H9 (cell line): Measurements from ENCODE around the gene MACROD1. TPM values are rescaled to one million over a fixed set of nuclear protein-coding genes. Genes with fewer than 3 reads are reported as not detected.

Experiments
- DNase-seq: peaks from one replicate; pipeline ENCODE4 v3.0.0-alpha.2; 2017
- H2AFZ ChIP-seq: one replicate; pipeline ENCODE4 v1.6.1; 2013; ENCODE audit warnings: mild to moderate bottlenecking, low read length, control low read depth, moderate library complexity
- H2AK5ac ChIP-seq: 2 replicates; pipeline ENCODE4 v1.6.1; 2013; ENCODE audit warnings: low read length, control low read depth, mixed read lengths; ENCODE audit not compliant: insufficient read length
- H2BK120ac ChIP-seq: one replicate; pipeline ENCODE4 v1.6.1; 2013; ENCODE audit warnings: low read depth, mild to moderate bottlenecking, low read length, control low read depth, inconsistent platforms; ENCODE audit not compliant: poor library complexity, severe bottlenecking
- H2BK12ac ChIP-seq: 2 replicates; pipeline ENCODE4 v1.6.1; 2013; ENCODE audit warnings: low read length, control low read depth, mixed read lengths, low read depth; ENCODE audit not compliant: insufficient read length
- H2BK15ac ChIP-seq: 2 replicates; pipeline ENCODE4 v1.6.1; 2013; ENCODE audit warnings: low read depth, low read length, control low read depth
- H2BK20ac ChIP-seq: one replicate; pipeline ENCODE4 v1.6.1; 2013; ENCODE audit warnings: low read depth, mild to moderate bottlenecking, low read length, control low read depth, inconsistent platforms; ENCODE audit not compliant: poor library complexity, severe bottlenecking
- H2BK5ac ChIP-seq: 2 replicates; pipeline ENCODE4 v1.6.1; 2013; ENCODE audit warnings: low read length, control low read depth, mixed read lengths; ENCODE audit not compliant: insufficient read length
- H3K14ac ChIP-seq: 2 replicates; pipeline ENCODE4 v1.6.1; 2013; ENCODE audit warnings: low read length, control low read depth; ENCODE audit not compliant: insufficient read depth
- H3K18ac ChIP-seq: 2 replicates; pipeline ENCODE4 v1.6.1; 2013; ENCODE audit warnings: low read depth, mild to moderate bottlenecking, mixed read lengths, low read length, control low read depth; ENCODE audit not compliant: insufficient read length
- H3K23ac ChIP-seq: 2 replicates; pipeline ENCODE4 v1.6.1; 2013; ENCODE audit warnings: low read length, control low read depth, mixed read lengths, low read depth; ENCODE audit not compliant: insufficient read length
- H3K23me2 ChIP-seq: 2 replicates; pipeline ENCODE4 v1.6.1; 2013; ENCODE audit warnings: low read depth, mild to moderate bottlenecking, mixed read lengths, low read length, control low read depth; ENCODE audit not compliant: insufficient read length, poor library complexity, severe bottlenecking
- H3K27ac ChIP-seq: 2 replicates; pipeline ENCODE4 v1.5.1; 2013; ENCODE audit warnings: low read length, control low read depth, mixed read lengths, low read depth; ENCODE audit not compliant: insufficient read length
- H3K27me3 ChIP-seq: 2 replicates; pipeline ENCODE4 v1.6.1; 2013; ENCODE audit warnings: low read length, control low read depth, inconsistent platforms; ENCODE audit not compliant: insufficient read depth
- H3K4ac ChIP-seq: 2 replicates; pipeline ENCODE4 v1.6.1; 2013; ENCODE audit warnings: low read depth, mild to moderate bottlenecking, control low read depth, inconsistent platforms, low read length, moderate library complexity
- H3K4me1 ChIP-seq: 2 replicates; pipeline ENCODE4 v1.6.1; 2013; ENCODE audit warnings: low read length, control low read depth, inconsistent platforms; ENCODE audit not compliant: insufficient read depth
- H3K4me2 ChIP-seq: 2 replicates; pipeline ENCODE4 v1.6.1; 2013; ENCODE audit warnings: low read length, control low read depth, mixed read lengths; ENCODE audit not compliant: insufficient read length, insufficient read depth
- H3K56ac ChIP-seq: 2 replicates; pipeline ENCODE4 v1.6.1; 2013; ENCODE audit warnings: low read depth, mild to moderate bottlenecking, mixed read lengths, low read length, control low read depth; ENCODE audit not compliant: insufficient read length
- H3K79me1 ChIP-seq: 2 replicates; pipeline ENCODE4 v1.6.1; 2013; ENCODE audit warnings: low read depth, mild to moderate bottlenecking, moderate library complexity, low read length, control low read depth, inconsistent platforms; ENCODE audit not compliant: insufficient read depth, poor library complexity, severe bottlenecking
- H3K79me2 ChIP-seq: 2 replicates; pipeline ENCODE4 v1.6.1; 2013; ENCODE audit warnings: low read length, control low read depth, inconsistent platforms; ENCODE audit not compliant: insufficient read depth
- H3K9ac ChIP-seq: 2 replicates; pipeline ENCODE4 v1.6.1; 2013; ENCODE audit warnings: low read length, control low read depth, mixed read lengths; ENCODE audit not compliant: insufficient read length; ENCODE audit errors: extremely low read depth
- H3K9me3 ChIP-seq: one replicate; pipeline ENCODE4 v1.6.1; 2013; ENCODE audit warnings: low read depth, low read length, inconsistent platforms; ENCODE audit not compliant: control insufficient read depth
- H3T11ph ChIP-seq: one replicate; pipeline ENCODE4 v1.6.1; 2013; ENCODE audit warnings: mild to moderate bottlenecking, low read length, control low read depth, inconsistent platforms
- H4K20me1 ChIP-seq: one replicate; pipeline ENCODE4 v1.6.1; 2013; ENCODE audit not compliant: control insufficient read depth, insufficient read length, insufficient read depth
- H4K5ac ChIP-seq: 2 replicates; pipeline ENCODE4 v1.6.1; 2013; ENCODE audit warnings: low read depth, mild to moderate bottlenecking, mixed read lengths, low read length, control low read depth; ENCODE audit not compliant: insufficient read length
- H4K8ac ChIP-seq: replicated peaks from 2 replicates; pipeline ENCODE4 v1.6.1; 2013; ENCODE audit warnings: low read length, control low read depth, mixed read lengths, low read depth; ENCODE audit not compliant: insufficient read length
- H4K91ac ChIP-seq: 2 replicates; pipeline ENCODE4 v1.6.1; 2013; ENCODE audit warnings: low read depth, mild to moderate bottlenecking, moderate library complexity, mixed read lengths, low read length, control low read depth; ENCODE audit not compliant: insufficient read length
- H3K27ac Mint-ChIP-seq, 3 experiments: 2 replicates in 2 of 3; 3 replicates in 1 of 3; pipeline ENCODE4 v1.8.0; 2020 to 2021; ENCODE audit warnings: mixed read lengths in 3 of 3, mild to moderate bottlenecking in 1 of 3, moderate library complexity in 1 of 3
- H3K27me3 Mint-ChIP-seq: 2 replicates; pipeline ENCODE4 v1.8.0; 2021; ENCODE audit warnings: low read depth, mild to moderate bottlenecking, moderate library complexity, mixed read lengths
- H3K36me3 Mint-ChIP-seq, 3 experiments: 2 replicates in 2 of 3; 3 replicates in 1 of 3; pipeline ENCODE4 v1.8.0; 2020 to 2021; ENCODE audit warnings: low read depth in 3 of 3, mixed read lengths in 3 of 3; ENCODE audit not compliant: insufficient read depth in 1 of 3
- H3K4me1 Mint-ChIP-seq, 2 experiments: 2 replicates each; pipeline ENCODE4 v1.8.0; 2020; ENCODE audit warnings: mixed read lengths in 2 of 2
- H3K4me3 Mint-ChIP-seq, 2 experiments: 2 replicates in 1 of 2; 3 replicates in 1 of 2; pipeline ENCODE4 v1.8.0; 2020 to 2021; ENCODE audit warnings: mild to moderate bottlenecking in 2 of 2, mixed read lengths in 2 of 2, moderate library complexity in 1 of 2
- H3K9me3 Mint-ChIP-seq, 2 experiments: 2 replicates in 1 of 2; 3 replicates in 1 of 2; pipeline ENCODE4 v1.8.0; 2020; ENCODE audit warnings: mild to moderate bottlenecking in 2 of 2, mixed read lengths in 2 of 2, moderate library complexity in 1 of 2
- CTCF ChIP-seq: fragments of 200-600 bp; sonication (generic); conservative IDR thresholded peaks from 3 replicates; pipeline ENCODE4 v1.8.0; 2021; ENCODE audit warnings: antibody characterized with exemption, mild to moderate bottlenecking
- WGBS: extraction: QIAGEN DNeasy Blood & Tissue Kit; methylation state at CpG from one replicate; pipeline ENCODE4 v1.1.7; 2013; ENCODE audit warnings: missing lambda C conversion rate, low lambda C conversion rate, mixed read lengths; ENCODE audit not compliant: insufficient read length; ENCODE audit errors: extremely low coverage; 5-methylcytosine and 5-hydroxymethylcytosine counted together
- total RNA-seq: library from RNA; stranded (reverse); gene quantifications from 2 replicates; pipeline ENCODE4 v1.2.1, GENCODE V29; 2021

Gene MACROD1
- total RNA-seq, 1 experiment from 2014 or later: 21.2 TPM

GRCh38 chr11:64132191-64132771 is 33.6 kb downstream of the MACROD1 start:
- H3K23ac ChIP-seq: no peak overlapping the region
- peaks cover 3% of the 10 kb centered on the region for H4K20me1 ChIP-seq
- H3K56ac ChIP-seq: no peak overlapping the region
- H2BK12ac ChIP-seq: no peak overlapping the region
- peak overlapping the region in 2 of 3 experiments; percentile 39 to 45; a peak in 1 of 7 replicates for H3K27ac Mint-ChIP-seq
- no CpG with 5 or more reads among the region's 13 CpGs for WGBS
- no peak overlapping the region; a peak in 2 of 5 replicates for H3K4me3 Mint-ChIP-seq
- H2BK5ac ChIP-seq: no peak overlapping the region
- no peaks in the 10 kb centered on the region for H3K79me2 ChIP-seq
- no peak for TF ChIP-seq CTCF
- H3K14ac ChIP-seq: peak overlapping the region; percentile 45; the same call in 1 of the 2 replicates
- H2AK5ac ChIP-seq: no peak overlapping the region
- no peak overlapping the region for H3T11ph ChIP-seq
- H2BK120ac ChIP-seq: no peak overlapping the region
- no peak overlapping the region for H3K4me2 ChIP-seq
- DNase-seq: no peak
- peaks cover 0 to 1% (median 0%) of the 10 kb centered on the region in 3 experiments; a peak in 1 of 7 replicates for H3K36me3 Mint-ChIP-seq
- no peak overlapping the region for H2BK15ac ChIP-seq
- H3K27me3 ChIP-seq: peaks cover 3% of the 10 kb centered on the region; the same call in 1 of the 2 replicates
- no peaks in the 10 kb centered on the region for H3K79me1 ChIP-seq
- H3K27me3 Mint-ChIP-seq: peaks cover 37% of the 10 kb centered on the region
- H3K4me1 ChIP-seq: peaks cover 3% of the 10 kb centered on the region; the same call in 1 of the 2 replicates
- H3K27ac ChIP-seq: no peak overlapping the region
- H4K5ac ChIP-seq: no peak overlapping the region
- no peak overlapping the region for H3K9ac ChIP-seq
- H3K9me3 ChIP-seq: no peaks in the 10 kb centered on the region
- H2AFZ ChIP-seq: no peak overlapping the region
- peaks cover 31 to 53% of the 10 kb centered on the region in 2 experiments for H3K4me1 Mint-ChIP-seq
- no peak overlapping the region for H4K8ac ChIP-seq
- no peak overlapping the region for H3K18ac ChIP-seq
- no peaks in the 10 kb centered on the region for H3K9me3 Mint-ChIP-seq
- no peak overlapping the region for H2BK20ac ChIP-seq
- H3K4ac ChIP-seq: no peak overlapping the region
- no peak overlapping the region for H4K91ac ChIP-seq
- no peaks in the 10 kb centered on the region for H3K23me2 ChIP-seq
